Osteocyte (in vitro differentiated cells): Measurements from ENCODE around the gene CHP1. TPM values are rescaled to one million over a fixed set of nuclear protein-coding genes. Genes with fewer than 3 reads are reported as not detected.

Experiments used
- DNase-seq: peaks from one replicate; pipeline ENCODE4 v3.0.0; 2021; ENCODE audit warnings: mixed read lengths; ENCODE audit not compliant: unreplicated experiment; ENCODE audit errors: extremely low spot score
- H3K27ac Mint-ChIP-seq: one replicate; pipeline ENCODE4 v1.8.0; 2021; ENCODE audit warnings: mild to moderate bottlenecking, mixed read lengths; ENCODE audit not compliant: unreplicated experiment
- H3K27me3 Mint-ChIP-seq: one replicate; pipeline ENCODE4 v1.8.0; 2021; ENCODE audit warnings: mixed read lengths; ENCODE audit not compliant: unreplicated experiment
- H3K36me3 Mint-ChIP-seq: one replicate; pipeline ENCODE4 v1.8.0; 2021; ENCODE audit warnings: mixed read lengths; ENCODE audit not compliant: unreplicated experiment
- H3K4me1 Mint-ChIP-seq: one replicate; pipeline ENCODE4 v1.8.0; 2021; ENCODE audit warnings: mixed read lengths; ENCODE audit not compliant: unreplicated experiment
- H3K4me3 Mint-ChIP-seq: one replicate; pipeline ENCODE4 v1.8.0; 2021; ENCODE audit warnings: mild to moderate bottlenecking, moderate library complexity, mixed read lengths; ENCODE audit not compliant: unreplicated experiment
- H3K9me3 Mint-ChIP-seq: one replicate; pipeline ENCODE4 v1.8.0; 2021; ENCODE audit warnings: mixed read lengths; ENCODE audit not compliant: unreplicated experiment
- CTCF ChIP-seq: fragments of 200-600 bp; sonication (generic); IDR thresholded peaks from 2 replicates; pipeline ENCODE4 v1.5.0; 2021; ENCODE audit warnings: antibody characterized with exemption, mild to moderate bottlenecking, moderate library complexity
- total RNA-seq: library from RNA; stranded (reverse); gene quantifications from 2 replicates; pipeline ENCODE4 v1.2.1, GENCODE V29; 2021

CHP1 gene
- total RNA-seq, 1 donor from 2014 or later, result 87.7 TPM

GRCh38 chr15:41262571-41262970 is 31.5 kb downstream of the CHP1 start:
- H3K4me1 Mint-ChIP-seq, result no peaks in the 10 kb centered on the region
- DNase-seq, result no peak
- no peak overlapping the region for H3K4me3 Mint-ChIP-seq
- no peaks in the 10 kb centered on the region for H3K9me3 Mint-ChIP-seq
- H3K27ac Mint-ChIP-seq, result no peak overlapping the region
- H3K27me3 Mint-ChIP-seq, result no peaks in the 10 kb centered on the region
- TF ChIP-seq CTCF, result no peak
- H3K36me3 Mint-ChIP-seq, result peaks cover 39% of the 10 kb centered on the region

- no peak overlapping the region for H3K4me3 Mint-ChIP-seq
- no peaks in the 10 kb centered on the region for H3K9me3 Mint-ChIP-seq
- H3K27ac Mint-ChIP-seq, result no peak overlapping the region
- H3K27me3 Mint-ChIP-seq, result no peaks in the 10 kb centered on the region
- no peak for DNase-seq
- peaks cover 31% of the 10 kb centered on the region for H3K36me3 Mint-ChIP-seq
- no peak for TF ChIP-seq CTCF
- H3K4me1 Mint-ChIP-seq, result no peaks in the 10 kb centered on the region
Observed at GRCh38 chr15:41263891-41264351, 32.9 kb downstream of the CHP1 start.

- no peak overlapping the region for H3K27ac Mint-ChIP-seq
- H3K27me3 Mint-ChIP-seq, result no peaks in the 10 kb centered on the region
- TF ChIP-seq CTCF, result no peak
- H3K9me3 Mint-ChIP-seq, result no peaks in the 10 kb centered on the region
- no peaks in the 10 kb centered on the region for H3K4me1 Mint-ChIP-seq
- no peak for DNase-seq
- peaks cover 25% of the 10 kb centered on the region for H3K36me3 Mint-ChIP-seq
- no peak overlapping the region for H3K4me3 Mint-ChIP-seq
Observed at GRCh38 chr15:41269887-41270286, 38.8 kb downstream of the CHP1 start.

GRCh38 chr15:41276831-41277230 is 45.8 kb downstream of the CHP1 start:
- Mint-ChIP-seq H3K36me3 (peaks cover 20% of the 10 kb centered on the region), H3K27me3 (no peaks in the 10 kb centered on the region), H3K4me1 (peaks cover 2% of the 10 kb centered on the region), H3K9me3 (no peaks in the 10 kb centered on the region), H3K4me3 (no peak overlapping the region), H3K27ac (no peak overlapping the region)
- no peak for DNase-seq
- TF ChIP-seq CTCF, result no peak

GRCh38 chr15:41278319-41278718 is 47.3 kb downstream of the CHP1 start:
- no peak overlapping the region for H3K27ac Mint-ChIP-seq
- peaks cover 20% of the 10 kb centered on the region for H3K36me3 Mint-ChIP-seq
- no peak for DNase-seq
- TF ChIP-seq CTCF, result no peak
- H3K4me3 Mint-ChIP-seq, result no peak overlapping the region
- peaks cover 9% of the 10 kb centered on the region for H3K4me1 Mint-ChIP-seq
- no peaks in the 10 kb centered on the region for H3K9me3 Mint-ChIP-seq
- H3K27me3 Mint-ChIP-seq, result no peaks in the 10 kb centered on the region
